OCI-LY3 (cell line): ENCODE data around the gene MYL10.

Experiments
- H2AFZ ChIP-seq: fragments of 200-600, 300-600 bp; shearing (Covaris generic); 2 replicates; pipeline ENCODE4 v1.6.0; 2014; ENCODE audit warnings: antibody characterized with exemption, low read depth, low read length
- H3K27ac ChIP-seq: fragments of 200-600, 300-600 bp; sonication (generic); 2 replicates; pipeline ENCODE4 v1.5.1; 2014; ENCODE audit warnings: mild to moderate bottlenecking, low read length, moderate library complexity, mixed read lengths
- H3K27me3 ChIP-seq: fragments of 200-600, 300-600 bp; sonication (generic); 2 replicates; pipeline ENCODE4 v1.6.1; 2014; ENCODE audit warnings: low read depth, low read length, mixed read lengths
- H3K36me3 ChIP-seq: fragments of 200-600, 300-600 bp; sonication (generic); replicated peaks from 2 replicates; pipeline ENCODE3; 2014; ENCODE audit warnings: low read depth, low read length, mixed read lengths
- H3K4me1 ChIP-seq: fragments of 300-600, 200-600 bp; sonication (generic); 2 replicates; pipeline ENCODE4 v1.6.1; 2014; ENCODE audit warnings: low read length, mixed read lengths
- H3K4me2 ChIP-seq: fragments of 200-600, 300-600 bp; sonication (generic); 2 replicates; pipeline ENCODE4 v1.6.1; 2014; ENCODE audit warnings: low read length, mixed read lengths
- H3K4me3 ChIP-seq: fragments of 300-600, 200-600 bp; sonication (generic); 2 replicates; pipeline ENCODE4 v1.5.1; 2014; ENCODE audit warnings: antibody characterized with exemption, mild to moderate bottlenecking, low read length, moderate library complexity
- H3K79me2 ChIP-seq: fragments of 300-600, 200-600 bp; shearing (Covaris generic); 2 replicates; pipeline ENCODE4 v1.6.1; 2014; ENCODE audit warnings: mild to moderate bottlenecking, low read length, mixed read lengths
- H3K9ac ChIP-seq: fragments of 300-600, 200-600 bp; shearing (Covaris generic); 2 replicates; pipeline ENCODE4 v1.6.0; 2014; ENCODE audit warnings: mild to moderate bottlenecking, low read length, moderate library complexity
- H3K9me3 ChIP-seq: fragments of 200-600, 300-600 bp; shearing (Covaris generic); 2 replicates; pipeline ENCODE4 v1.6.1; 2014; ENCODE audit warnings: low read length, mixed read lengths; ENCODE audit not compliant: insufficient read depth
- H4K20me1 ChIP-seq: fragments of 200-600, 300-600 bp; sonication (generic); 2 replicates; pipeline ENCODE4 v1.6.1; 2016; ENCODE audit warnings: low read length, mixed read lengths; ENCODE audit not compliant: insufficient read depth
- CTCF ChIP-seq: fragments of 200-600, 300-600 bp; sonication (generic); IDR thresholded peaks from 2 replicates; pipeline ENCODE4 v1.5.1; 2014; ENCODE audit warnings: antibody characterized with exemption, low read length, low read depth
- EZH2phosphoT487 ChIP-seq: fragments of 200-600 bp; shearing (Covaris generic); IDR thresholded peaks from 2 replicates; pipeline ENCODE4 v1.6.1; 2018; ENCODE audit warnings: antibody characterized with exemption, mixed run types, low read depth

Gene MYL10

GRCh38 chr7:101594790-101595189, 34.3 kb downstream of the MYL10 start:
- no peaks in the 10 kb centered on the region for H4K20me1 ChIP-seq
- H3K4me3 ChIP-seq, result no peak overlapping the region
- peaks cover 22% of the 10 kb centered on the region for H3K27me3 ChIP-seq
- no peak overlapping the region for H3K27ac ChIP-seq
- H3K4me1 ChIP-seq, result no peaks in the 10 kb centered on the region
- H2AFZ ChIP-seq, result no peak overlapping the region
- H3K9ac ChIP-seq, result no peak overlapping the region
- H3K36me3 ChIP-seq, result no peaks in the 10 kb centered on the region
- no peak overlapping the region for H3K4me2 ChIP-seq
- H3K9me3 ChIP-seq, result no peaks in the 10 kb centered on the region
- no peaks in the 10 kb centered on the region for H3K79me2 ChIP-seq
- TF ChIP-seq CTCF (no peak), EZH2phosphoT487 (no peak)

GRCh38 chr7:101593556-101593955, 35.5 kb downstream of the MYL10 start:
- Histone ChIP-seq H3K27ac (no peak overlapping the region), H3K9me3 (no peaks in the 10 kb centered on the region), H3K79me2 (no peaks in the 10 kb centered on the region), H3K36me3 (no peaks in the 10 kb centered on the region), H4K20me1 (no peaks in the 10 kb centered on the region), H3K27me3 (peaks cover 22% of the 10 kb centered on the region), H3K9ac (no peak overlapping the region), H3K4me1 (no peaks in the 10 kb centered on the region), H3K4me2 (no peak overlapping the region), H3K4me3 (no peak overlapping the region), H2AFZ (no peak overlapping the region)
- TF ChIP-seq EZH2phosphoT487 (no peak), CTCF (no peak)

GRCh38 chr7:101591504-101591903, 37.6 kb downstream of the MYL10 start:
- Histone ChIP-seq H3K4me1 (no peaks in the 10 kb centered on the region), H4K20me1 (no peaks in the 10 kb centered on the region), H3K36me3 (no peaks in the 10 kb centered on the region), H3K9ac (no peak overlapping the region), H3K9me3 (no peaks in the 10 kb centered on the region), H3K4me2 (no peak overlapping the region), H2AFZ (no peak overlapping the region), H3K27ac (no peak overlapping the region), H3K79me2 (no peaks in the 10 kb centered on the region), H3K4me3 (no peak overlapping the region), H3K27me3 (peaks cover 18% of the 10 kb centered on the region)
- TF ChIP-seq CTCF (no peak), EZH2phosphoT487 (no peak)

GRCh38 chr7:101590663-101591435, 38.2 kb downstream of the MYL10 start:
- no peak overlapping the region for H3K9ac ChIP-seq
- no peak overlapping the region for H3K4me3 ChIP-seq
- no peaks in the 10 kb centered on the region for H3K79me2 ChIP-seq
- H4K20me1 ChIP-seq, result no peaks in the 10 kb centered on the region
- no peaks in the 10 kb centered on the region for H3K9me3 ChIP-seq
- H2AFZ ChIP-seq, result no peak overlapping the region
- no peak overlapping the region for H3K27ac ChIP-seq
- H3K4me1 ChIP-seq, result no peaks in the 10 kb centered on the region
- H3K36me3 ChIP-seq, result no peaks in the 10 kb centered on the region
- no peak overlapping the region for H3K4me2 ChIP-seq
- peaks cover 12% of the 10 kb centered on the region for H3K27me3 ChIP-seq
- TF ChIP-seq CTCF (no peak), EZH2phosphoT487 (no peak)
